WI38 (cell line): Measurements from ENCODE around the gene OXCT1.

ENCODE experiments used
- H3K4me3 ChIP-seq: 2 replicates; pipeline ENCODE4 v1.5.1; 2011; ENCODE audit warnings: low read depth, mild to moderate bottlenecking, control low read depth, low read length
- TF ChIP-seq, protein P1 (sequence below): IDR thresholded peaks from 2 replicates; pipeline ENCODE4 v1.5.1; 2012; ENCODE audit warnings: low read depth, mild to moderate bottlenecking, control low read depth, low read length

The OXCT1 gene

DNA sequence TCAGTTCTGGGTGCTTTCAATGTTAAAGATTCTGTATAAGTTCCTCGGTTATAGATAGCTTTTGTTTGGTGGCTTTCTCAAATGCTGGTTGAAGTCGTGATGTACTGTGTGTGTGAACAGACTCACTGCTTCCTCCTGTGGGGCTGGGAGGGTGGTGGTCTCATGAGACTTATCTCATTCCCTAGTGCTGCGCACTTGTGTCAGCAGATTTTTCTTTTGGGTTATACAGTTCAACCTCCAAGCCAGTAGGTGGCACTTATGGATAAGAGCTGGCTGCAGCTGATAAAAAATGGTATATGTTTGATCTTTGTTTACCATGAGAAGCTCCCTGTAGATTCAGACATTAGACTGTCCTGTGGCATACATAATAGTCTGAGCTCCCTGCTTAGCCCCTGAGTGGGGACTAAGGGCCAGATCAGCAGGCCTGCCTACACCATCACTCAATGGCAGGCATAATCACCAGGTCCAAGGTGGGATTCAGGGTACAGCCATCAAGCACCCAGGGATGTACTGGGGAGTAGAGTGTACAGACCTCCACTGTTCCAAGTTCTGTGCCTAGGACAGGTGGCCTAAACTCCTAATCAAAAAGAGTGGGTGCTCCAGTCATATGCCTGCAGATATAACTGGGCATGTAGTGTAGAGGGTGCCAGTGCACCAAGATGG, 174.2 kb downstream of the OXCT1 start:
- TF ChIP-seq, protein P1, sequence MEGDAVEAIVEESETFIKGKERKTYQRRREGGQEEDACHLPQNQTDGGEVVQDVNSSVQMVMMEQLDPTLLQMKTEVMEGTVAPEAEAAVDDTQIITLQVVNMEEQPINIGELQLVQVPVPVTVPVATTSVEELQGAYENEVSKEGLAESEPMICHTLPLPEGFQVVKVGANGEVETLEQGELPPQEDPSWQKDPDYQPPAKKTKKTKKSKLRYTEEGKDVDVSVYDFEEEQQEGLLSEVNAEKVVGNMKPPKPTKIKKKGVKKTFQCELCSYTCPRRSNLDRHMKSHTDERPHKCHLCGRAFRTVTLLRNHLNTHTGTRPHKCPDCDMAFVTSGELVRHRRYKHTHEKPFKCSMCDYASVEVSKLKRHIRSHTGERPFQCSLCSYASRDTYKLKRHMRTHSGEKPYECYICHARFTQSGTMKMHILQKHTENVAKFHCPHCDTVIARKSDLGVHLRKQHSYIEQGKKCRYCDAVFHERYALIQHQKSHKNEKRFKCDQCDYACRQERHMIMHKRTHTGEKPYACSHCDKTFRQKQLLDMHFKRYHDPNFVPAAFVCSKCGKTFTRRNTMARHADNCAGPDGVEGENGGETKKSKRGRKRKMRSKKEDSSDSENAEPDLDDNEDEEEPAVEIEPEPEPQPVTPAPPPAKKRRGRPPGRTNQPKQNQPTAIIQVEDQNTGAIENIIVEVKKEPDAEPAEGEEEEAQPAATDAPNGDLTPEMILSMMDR = no peak
- H3K4me3 ChIP-seq = no peak overlapping the region

DNA sequence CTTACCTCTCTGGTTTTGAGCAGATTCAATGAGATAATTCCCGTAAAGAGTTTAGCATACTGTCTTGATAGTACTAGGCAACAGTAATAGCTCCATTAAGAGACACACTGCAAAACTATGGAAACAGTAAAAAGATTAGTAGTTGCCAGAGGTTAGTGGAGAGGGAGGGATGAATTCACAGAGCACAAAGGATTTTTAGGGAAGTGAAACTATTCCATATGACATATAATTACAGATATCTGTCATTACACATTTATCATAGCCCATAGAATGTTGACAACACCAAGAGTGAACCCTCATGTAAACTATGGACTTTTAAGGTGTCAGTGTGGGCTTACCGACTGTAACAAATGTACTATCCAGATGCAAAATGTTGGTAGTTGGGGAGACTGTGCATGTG, 183.5 kb downstream of the OXCT1 start:
- TF ChIP-seq, protein P1 = no peak
- no peak overlapping the region for H3K4me3 ChIP-seq

DNA sequence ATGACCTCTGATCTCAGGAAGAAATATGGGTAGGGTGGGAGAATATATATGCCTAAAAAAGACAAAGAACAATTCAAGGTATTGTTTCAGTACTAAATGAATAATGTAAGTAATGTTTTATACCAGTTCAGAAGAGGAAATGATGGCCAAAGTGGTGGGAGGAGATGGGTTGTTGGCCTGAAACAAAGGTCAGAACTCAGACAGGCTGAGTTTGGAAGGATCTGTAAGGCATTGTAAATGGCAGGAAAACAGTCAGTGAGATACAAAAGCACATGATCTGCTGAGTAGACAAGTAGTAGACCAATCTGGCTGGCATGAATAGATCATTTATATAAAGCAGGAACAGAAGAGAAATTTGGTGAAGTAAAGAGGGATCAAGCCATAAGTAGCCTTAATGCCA, 184.0 kb downstream of the OXCT1 start:
- TF ChIP-seq, protein P1 = no peak

DNA sequence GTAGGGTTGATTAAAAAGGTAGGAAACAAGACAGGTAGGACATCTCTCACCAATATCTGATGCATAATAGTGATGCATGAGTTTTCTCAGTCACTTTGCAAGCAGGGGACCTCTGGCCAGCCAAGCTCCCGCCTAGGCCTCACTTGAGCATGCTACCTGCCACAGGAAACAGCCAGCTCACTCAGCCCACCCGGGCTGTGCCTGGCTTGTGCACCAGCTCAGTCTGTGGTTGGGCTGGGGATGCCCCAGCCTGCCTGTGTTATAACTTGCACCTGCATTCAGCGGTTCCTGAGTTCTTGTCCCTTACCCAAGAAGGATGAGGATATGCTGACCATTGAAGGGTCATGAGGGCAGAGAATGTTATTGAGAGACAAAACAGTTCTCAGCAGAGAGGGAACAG, 187.0 kb downstream of the OXCT1 start:
- TF ChIP-seq, protein P1 = no peak
- no peak overlapping the region for H3K4me3 ChIP-seq

More for the DNA sequence above, 184.0 kb downstream of the OXCT1 start:
- H3K4me3 ChIP-seq = no peak overlapping the region

DNA sequence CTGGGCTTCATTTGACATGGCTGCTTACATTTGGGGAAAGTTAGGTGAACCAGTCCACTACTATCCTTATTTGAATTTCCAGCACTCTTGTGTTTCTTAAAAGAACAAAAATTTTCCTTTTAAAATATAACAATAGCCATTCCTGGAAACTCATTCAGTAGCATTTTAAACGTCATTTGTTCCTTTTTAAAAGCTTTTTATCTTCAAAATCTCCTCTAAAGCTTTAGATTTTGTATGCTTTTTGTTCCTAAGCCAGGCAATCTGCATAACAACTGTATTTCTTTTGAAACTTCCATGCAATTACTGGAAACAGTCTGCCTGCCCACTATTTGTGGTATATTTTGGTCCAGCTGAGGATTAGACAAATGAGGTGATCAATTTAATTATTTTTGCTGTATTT, 187.6 kb downstream of the OXCT1 start:
- TF ChIP-seq, protein P1 = no peak
- no peak overlapping the region for H3K4me3 ChIP-seq

DNA sequence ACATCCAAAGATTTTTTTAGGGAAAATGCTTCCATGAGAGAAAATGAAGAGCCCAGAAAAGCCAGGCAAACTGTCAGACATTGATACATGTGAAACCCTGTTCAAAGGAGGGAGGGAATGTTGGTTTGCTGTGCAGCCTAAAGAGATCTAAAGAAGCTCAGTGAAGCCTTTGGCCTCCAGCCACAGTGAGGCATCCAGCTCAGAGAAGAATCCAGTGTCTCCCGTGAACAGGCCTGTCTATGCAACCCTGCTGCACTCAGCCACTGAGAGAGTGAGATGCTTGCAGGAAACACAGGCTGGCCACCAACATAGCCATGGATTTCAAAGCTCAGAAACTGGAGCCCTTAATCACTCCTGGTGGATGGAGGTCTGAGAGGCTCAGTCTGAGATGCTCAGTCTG, 188.4 kb downstream of the OXCT1 start:
- no peak overlapping the region for H3K4me3 ChIP-seq
- TF ChIP-seq, protein P1 = no peak
